Hematopoietic multipotent progenitor cell treated with erythropoietin and hydrocortisone succinate and interleukin-3 and kit ligand, for 6 days (in vitro differentiated cells): ENCODE results near the gene PLAAT3.
"Not testable (repeated sequence)": the region's sequence is repeated elsewhere in the genome, so short reads cannot be mapped to it uniquely, and the experiment has no call there.

Source experiments
- DNase-seq: peaks from one replicate; pipeline ENCODE4 v3.0.0-alpha.2; 2015

The PLAAT3 gene

GRCh38 chr11:63614136-63614671 lies at the start of gene PLAAT3:
PLAAT3 (minus strand) TSS chr11:63614433; CDS start chr11:63614014, 419 bp downstream.
- peak; percentile 88 for DNase-seq

DNA sequence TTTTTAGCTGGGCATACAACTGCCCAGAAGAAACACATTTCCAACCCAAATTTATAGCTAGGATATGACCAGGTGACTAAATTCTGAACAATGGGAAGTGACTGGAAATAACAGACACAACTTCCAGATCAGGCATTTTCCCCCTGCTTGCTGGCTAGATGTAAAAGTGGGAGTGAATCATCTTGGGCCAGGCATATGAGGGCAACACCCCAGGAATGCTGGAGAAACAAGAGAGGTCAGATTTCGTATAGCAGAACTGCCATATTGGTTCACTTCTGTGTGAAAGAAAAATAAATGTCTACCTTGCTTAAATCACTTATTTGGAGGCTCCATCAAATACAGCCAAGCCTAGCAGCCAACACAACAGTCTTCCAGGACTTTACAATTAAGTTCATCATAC lies 49.6 kb upstream of the PLAAT3 start:
- no peak for DNase-seq

DNA sequence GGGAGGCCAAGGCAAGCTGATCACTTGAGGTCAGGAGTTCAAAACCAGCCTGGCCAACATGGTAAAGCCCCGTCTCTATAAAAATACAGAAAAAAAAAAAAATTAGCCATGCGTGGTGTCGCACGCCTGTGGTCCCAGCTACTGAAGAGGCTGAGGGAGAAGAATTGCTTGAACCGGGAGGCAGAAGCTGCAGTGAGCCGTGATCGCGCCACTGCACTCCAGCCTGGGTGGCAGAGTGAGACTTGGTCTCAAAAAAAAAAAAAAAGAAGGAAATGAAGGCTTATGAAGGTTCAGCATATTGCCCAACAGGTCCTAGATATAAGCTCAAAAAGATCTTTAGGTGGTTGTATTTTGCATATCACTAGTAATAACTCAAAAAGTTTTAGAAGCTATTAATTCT lies 46.7 kb upstream of the PLAAT3 start:
- DNase-seq, result no peak

GRCh38 chr11:63652671-63653070 lies 38.4 kb upstream of the PLAAT3 start:
- no peak for DNase-seq

GRCh38 chr11:63643205-63643604 lies 29.0 kb upstream of the PLAAT3 start:
- no peak for DNase-seq

DNA sequence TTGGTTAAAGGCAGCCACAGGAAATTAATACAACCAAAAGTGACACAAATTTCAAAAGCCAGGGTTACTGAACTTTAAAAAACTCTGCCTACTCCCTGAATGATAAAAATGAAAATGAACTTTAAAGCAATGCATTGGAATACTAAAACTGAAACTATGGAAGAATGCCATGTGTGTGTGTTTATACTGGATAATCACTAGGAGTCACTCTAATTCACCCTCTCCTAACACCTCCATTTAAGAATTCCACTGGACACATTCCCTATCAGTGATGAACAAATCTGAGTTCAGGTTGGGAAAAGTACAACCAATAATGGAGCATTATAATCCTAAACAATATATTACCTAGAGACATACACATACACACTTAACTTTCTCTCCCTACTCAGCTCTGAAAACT lies 27.5 kb upstream of the PLAAT3 start:
- no peak for DNase-seq

- peak; percentile 62 for DNase-seq
These were observed 25.1 kb upstream of the PLAAT3 start for GRCh38 chr11:63639199-63639832.

DNA sequence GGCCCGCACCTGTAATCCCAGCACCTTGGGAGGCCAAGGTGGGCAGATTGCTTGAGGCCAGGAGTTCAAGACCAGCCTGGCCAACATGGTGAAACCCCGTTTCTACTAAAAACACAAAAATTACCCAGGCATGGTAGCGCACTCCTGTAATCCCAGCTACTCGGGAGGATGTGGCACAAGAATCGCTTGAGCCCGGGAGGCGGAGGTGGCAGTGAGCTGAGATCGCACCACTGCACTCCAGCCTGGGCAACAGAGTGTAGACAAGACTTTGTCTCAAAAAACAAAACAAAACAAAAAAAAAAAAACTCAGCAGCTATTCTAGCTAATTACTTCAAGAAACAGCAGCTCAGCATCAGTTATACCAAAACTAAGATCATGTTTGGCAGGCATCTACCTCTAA lies 24.2 kb upstream of the PLAAT3 start:
- DNase-seq, result not testable (repeated sequence)

GRCh38 chr11:63635762-63636465 lies 21.7 kb upstream of the PLAAT3 start:
- DNase-seq, result peak; percentile 84

- no peak for DNase-seq
These were observed 15.2 kb upstream of the PLAAT3 start for GRCh38 chr11:63629426-63629825.

DNA sequence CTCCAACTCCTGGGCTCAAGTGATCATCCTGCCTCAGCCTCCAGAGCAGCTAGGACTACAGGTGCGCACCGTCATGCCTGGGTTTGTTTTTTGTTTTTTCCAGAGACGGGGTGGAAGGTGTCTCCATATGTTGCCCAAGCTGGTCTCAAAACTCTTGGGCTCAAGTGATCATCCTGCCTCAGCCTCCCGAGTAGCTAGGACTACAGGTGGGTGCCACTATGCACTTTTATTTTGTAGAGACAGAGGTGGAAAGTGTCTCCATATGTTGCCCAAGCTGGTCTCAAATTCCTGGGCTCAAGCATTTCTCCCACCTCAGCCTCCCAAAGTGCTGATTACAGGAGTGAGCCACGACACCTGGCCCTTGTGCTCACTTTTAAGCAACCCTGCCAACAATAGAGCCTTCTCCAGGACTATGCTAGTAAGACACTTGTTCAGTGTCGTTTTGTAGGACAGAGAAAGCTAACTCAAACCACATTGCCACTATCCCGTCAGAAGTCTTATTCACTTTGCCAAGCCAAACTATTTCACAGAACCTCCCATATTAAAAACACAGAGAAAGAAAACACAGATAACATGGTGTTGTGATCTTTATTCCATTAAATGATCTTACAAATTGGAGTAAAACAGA lies 9.4 kb upstream of the PLAAT3 start:
- no peak for DNase-seq

DNA sequence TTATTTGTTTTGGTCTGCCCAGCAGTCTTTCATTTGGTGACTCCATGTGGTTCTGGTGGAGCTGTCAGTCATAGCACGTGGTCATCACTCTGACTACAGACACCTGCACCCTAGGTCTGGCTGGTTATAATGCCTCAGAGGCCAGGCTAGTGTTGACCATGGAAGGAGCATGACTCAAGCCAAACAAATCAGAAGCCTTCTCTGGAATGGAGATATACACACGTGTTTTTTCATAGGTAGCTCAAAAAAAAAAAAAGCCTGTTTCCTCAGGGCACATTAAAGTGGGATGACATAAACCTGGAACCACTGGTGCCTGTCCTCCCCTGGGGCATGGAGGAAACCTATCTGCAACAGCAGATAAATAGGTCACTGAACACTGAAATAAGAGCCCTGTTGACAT lies 8.1 kb upstream of the PLAAT3 start:
- no peak for DNase-seq

DNA sequence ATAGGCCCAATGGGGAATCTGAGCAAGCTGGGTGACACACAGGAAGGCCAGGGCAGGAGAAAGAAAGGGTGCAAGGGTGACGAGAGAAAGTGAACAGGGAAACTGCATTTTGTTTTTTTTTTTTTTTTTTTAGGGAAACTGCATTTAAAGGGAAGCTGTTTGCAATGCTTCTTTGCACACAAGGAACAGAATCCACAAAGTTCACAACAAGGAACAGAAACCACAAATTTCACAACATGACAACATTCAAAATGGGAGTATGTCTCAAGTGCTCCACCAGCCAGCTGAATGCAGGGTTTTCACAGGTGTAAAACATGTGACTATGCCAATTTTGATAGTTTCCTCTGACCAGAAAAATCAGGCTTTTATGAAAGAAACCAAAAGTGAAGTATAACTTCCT lies 6.8 kb upstream of the PLAAT3 start:
- DNase-seq, result peak; percentile 19

DNA sequence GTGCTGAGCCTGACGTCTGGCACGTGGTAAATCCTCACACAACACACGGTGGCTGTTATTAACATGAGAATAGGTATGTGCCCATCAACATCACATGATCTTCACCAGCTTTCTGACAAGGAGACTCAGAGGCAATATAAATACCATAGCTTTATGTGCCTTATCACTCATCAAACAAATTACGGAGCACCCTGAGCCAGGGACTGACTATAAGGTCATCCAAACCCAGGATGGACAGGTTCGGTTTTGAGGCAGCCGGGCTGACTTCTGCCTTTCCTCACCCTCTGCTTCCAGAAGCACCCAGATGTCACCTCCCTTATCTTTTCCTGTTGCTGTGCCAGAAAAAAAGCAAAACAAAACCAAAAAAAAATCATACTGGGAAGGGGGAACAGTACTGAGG lies 5.7 kb upstream of the PLAAT3 start:
- DNase-seq, result no peak

DNA sequence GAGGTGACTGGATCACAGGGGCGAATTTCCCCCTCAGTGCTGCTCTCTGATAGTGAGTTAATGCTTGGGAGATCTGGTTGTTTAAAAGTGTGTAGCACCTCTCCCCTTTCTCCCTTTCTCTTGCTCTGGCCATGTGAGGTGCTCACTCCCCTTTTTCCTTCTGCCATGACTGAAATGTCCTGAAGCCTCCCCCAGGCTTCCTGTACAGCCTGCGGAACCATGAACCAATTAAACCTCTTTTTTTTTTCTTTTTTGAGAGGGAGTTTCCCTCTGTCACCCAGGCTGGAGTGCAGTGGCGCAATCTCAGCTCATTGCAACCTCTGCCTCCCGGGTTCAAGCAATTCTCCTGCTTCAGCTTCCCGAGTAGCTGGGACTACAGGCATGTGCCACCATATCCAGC lies 3.5 kb upstream of the PLAAT3 start:
- DNase-seq, result not testable (repeated sequence)

DNA sequence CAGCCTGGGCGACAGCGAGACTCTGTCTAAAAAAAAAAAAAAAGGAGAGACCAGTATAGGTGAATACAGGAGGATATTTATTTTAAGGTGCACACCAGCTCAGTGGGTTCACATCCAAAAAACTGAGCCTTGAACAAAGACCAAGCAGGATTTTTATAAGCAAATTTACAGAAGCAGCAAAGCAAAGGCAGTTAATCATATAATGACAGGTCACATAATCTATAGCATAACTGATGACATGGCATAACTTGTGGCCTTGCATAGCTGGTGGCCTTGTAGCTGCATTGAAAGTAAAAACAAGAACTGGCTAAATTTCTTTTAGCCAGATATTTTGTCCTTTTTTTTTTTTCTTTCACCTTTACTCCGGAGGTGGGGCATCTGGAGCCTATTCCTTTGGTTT lies 2.7 kb upstream of the PLAAT3 start:
- no peak for DNase-seq

GRCh38 chr11:63613517-63614135 lies 607 bp downstream of the PLAAT3 start:
- DNase-seq, result no peak

- DNase-seq, result no peak
These were observed 2.1 kb downstream of the PLAAT3 start for GRCh38 chr11:63612181-63612580.

GRCh38 chr11:63611395-63611747 lies 2.9 kb downstream of the PLAAT3 start:
- no peak for DNase-seq

DNA sequence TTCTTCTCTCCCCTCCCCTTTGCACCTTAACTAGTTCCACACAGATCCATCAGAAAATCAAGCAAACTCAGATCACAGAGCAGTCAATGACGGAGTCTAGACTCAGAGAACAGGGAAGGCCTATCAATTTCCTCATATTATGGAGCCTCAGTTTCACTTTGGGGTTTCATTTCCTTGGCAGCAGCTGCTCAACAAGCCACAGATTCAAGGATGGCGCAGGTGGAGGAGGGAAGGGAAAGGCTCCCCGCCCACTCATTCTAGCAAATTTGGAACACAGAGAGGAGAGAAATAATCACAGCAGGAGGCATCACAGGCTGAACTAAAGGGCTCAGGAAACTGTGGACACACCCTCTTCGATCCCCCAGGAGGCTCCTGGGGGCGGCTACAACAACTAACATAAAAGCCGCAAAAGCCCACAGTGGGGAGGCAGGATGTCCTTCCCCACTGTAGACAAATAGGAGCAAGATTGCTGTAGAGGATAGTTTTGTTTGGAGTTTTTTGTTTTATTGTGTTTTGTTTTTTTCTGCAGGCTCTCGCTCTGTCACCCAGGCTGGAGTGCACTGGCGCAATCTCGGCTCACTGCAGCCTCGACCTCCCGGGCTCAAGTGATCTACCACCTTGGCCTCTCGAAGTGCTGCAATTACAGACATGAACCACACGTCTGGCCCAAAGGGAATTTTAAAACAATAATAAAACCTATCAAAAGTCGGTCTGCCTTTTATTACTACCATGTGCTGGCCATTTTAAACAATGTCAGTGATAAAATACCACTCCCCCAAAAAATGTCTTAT lies 3.4 kb downstream of the PLAAT3 start:
- no peak for DNase-seq

DNA sequence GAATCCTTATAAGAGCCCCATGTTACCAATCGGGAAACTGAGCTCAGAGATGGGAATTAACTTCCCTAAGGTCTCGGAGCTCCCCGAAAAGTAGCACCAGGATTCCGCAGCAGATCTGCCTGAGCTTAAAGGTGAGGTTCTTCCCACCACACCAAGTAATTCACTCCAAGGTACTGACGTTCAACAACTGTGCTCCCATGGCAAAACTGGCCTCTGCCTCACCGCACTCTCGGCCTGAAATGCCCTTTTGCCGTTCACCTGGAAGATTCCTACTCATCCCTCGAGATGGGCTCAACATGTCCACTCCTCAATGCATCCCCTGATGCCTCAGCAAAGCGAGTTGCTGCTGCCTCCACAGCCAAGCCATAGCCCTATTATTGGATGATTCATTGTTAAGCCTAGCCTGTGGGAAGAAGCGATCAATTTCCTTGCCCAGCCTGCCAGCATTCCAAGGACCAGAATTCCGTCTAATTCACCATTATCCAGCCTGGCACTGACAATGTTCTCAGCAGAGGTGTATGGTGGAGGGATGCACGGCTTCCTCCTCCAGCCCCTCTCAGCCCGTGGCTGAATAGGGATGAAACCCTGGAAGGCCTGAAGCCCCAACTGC lies 4.2 kb downstream of the PLAAT3 start:
- DNase-seq, result no peak

- DNase-seq, result no peak
These were observed 4.7 kb downstream of the PLAAT3 start for GRCh38 chr11:63609536-63609935.
